ENCODE results near the gene SOHLH1.

SOHLH1 gene

GRCh38 chr9:135706288-135706687, 7.0 kb upstream of the SOHLH1 start:
- no peaks in the 10 kb centered on the region for H3K9me3 ChIP-seq (ENCODE audit: insufficient read depth, low read length)
- no peaks in the 10 kb centered on the region for H3K9me2 ChIP-seq (replicated peaks; ENCODE audit: insufficient read depth, low read length)
- no peak overlapping the region for H3K4me2 ChIP-seq (ENCODE audit: low read depth, low read length, poor library complexity, severe bottlenecking)
- H3F3A ChIP-seq (ENCODE audit: insufficient read depth) = no peaks in the 10 kb centered on the region
- H3K9ac ChIP-seq (ENCODE audit: low read length) = no peak overlapping the region
- H3K79me2 ChIP-seq (ENCODE audit: insufficient read depth, low read length) = no peaks in the 10 kb centered on the region
- TF ChIP-seq EZH2phosphoT487 (conservative IDR thresholded peaks at IDR 0.05; ENCODE audit: low read length) (no peak), CTCF (IDR thresholded peaks at IDR 0.05; ENCODE audit: insufficient read depth, low read length, poor library complexity, severe bottlenecking) (no peak)
- no peak overlapping the region for H3K4me3 ChIP-seq (ENCODE audit: insufficient read depth, low read length, poor library complexity, severe bottlenecking)
- no peaks in the 10 kb centered on the region for H3K36me3 ChIP-seq (ENCODE audit: low read length)
- no peaks in the 10 kb centered on the region for H4K20me1 ChIP-seq (ENCODE audit: low read depth, low read length)
- no peak overlapping the region for H3K27ac ChIP-seq (ENCODE audit: low read depth, low read length)
- no peaks in the 10 kb centered on the region for H3K27me3 ChIP-seq (ENCODE audit: low read length)
- no peak overlapping the region for H2AFZ ChIP-seq (ENCODE audit: low read depth, low read length, severe bottlenecking)

- H3K4me2 ChIP-seq (ENCODE audit: low read depth, low read length, poor library complexity, severe bottlenecking) = no peak overlapping the region
- no peak overlapping the region for H3K4me3 ChIP-seq (ENCODE audit: insufficient read depth, low read length, poor library complexity, severe bottlenecking)
- H3K36me3 ChIP-seq (ENCODE audit: low read length) = no peaks in the 10 kb centered on the region
- H3K9ac ChIP-seq (ENCODE audit: low read length) = no peak overlapping the region
- no peaks in the 10 kb centered on the region for H3F3A ChIP-seq (ENCODE audit: insufficient read depth)
- no peaks in the 10 kb centered on the region for H4K20me1 ChIP-seq (ENCODE audit: low read depth, low read length)
- no peak overlapping the region for H3K27ac ChIP-seq (ENCODE audit: low read depth, low read length)
- H3K79me2 ChIP-seq (ENCODE audit: insufficient read depth, low read length) = no peaks in the 10 kb centered on the region
- H3K9me3 ChIP-seq (ENCODE audit: insufficient read depth, low read length) = no peaks in the 10 kb centered on the region
- no peaks in the 10 kb centered on the region for H3K9me2 ChIP-seq (replicated peaks; ENCODE audit: insufficient read depth, low read length)
- TF ChIP-seq CTCF (IDR thresholded peaks at IDR 0.05; ENCODE audit: insufficient read depth, low read length, poor library complexity, severe bottlenecking) = no peak
- TF ChIP-seq EZH2phosphoT487 (conservative IDR thresholded peaks at IDR 0.05; ENCODE audit: low read length) = no peak
- no peaks in the 10 kb centered on the region for H3K27me3 ChIP-seq (ENCODE audit: low read length)
- H2AFZ ChIP-seq (ENCODE audit: low read depth, low read length, severe bottlenecking) = no peak overlapping the region
These were observed 6.1 kb upstream of the SOHLH1 start for GRCh38 chr9:135705376-135705775.

GRCh38 chr9:135704483-135704882, 5.2 kb upstream of the SOHLH1 start:
- Histone ChIP-seq H3K9me2 (replicated peaks; ENCODE audit: insufficient read depth, low read length) (no peaks in the 10 kb centered on the region), H3K27me3 (ENCODE audit: low read length) (no peaks in the 10 kb centered on the region), H4K20me1 (ENCODE audit: low read depth, low read length) (no peaks in the 10 kb centered on the region), H3K4me3 (ENCODE audit: insufficient read depth, low read length, poor library complexity, severe bottlenecking) (no peak overlapping the region), H3F3A (ENCODE audit: insufficient read depth) (no peaks in the 10 kb centered on the region), H3K79me2 (ENCODE audit: insufficient read depth, low read length) (no peaks in the 10 kb centered on the region), H2AFZ (ENCODE audit: low read depth, low read length, severe bottlenecking) (no peak overlapping the region), H3K27ac (ENCODE audit: low read depth, low read length) (no peak overlapping the region), H3K9me3 (ENCODE audit: insufficient read depth, low read length) (no peaks in the 10 kb centered on the region), H3K36me3 (ENCODE audit: low read length) (no peaks in the 10 kb centered on the region), H3K9ac (ENCODE audit: low read length) (no peak overlapping the region), H3K4me2 (ENCODE audit: low read depth, low read length, poor library complexity, severe bottlenecking) (no peak overlapping the region)
- TF ChIP-seq CTCF (IDR thresholded peaks at IDR 0.05; ENCODE audit: insufficient read depth, low read length, poor library complexity, severe bottlenecking) = no peak
- TF ChIP-seq EZH2phosphoT487 (conservative IDR thresholded peaks at IDR 0.05; ENCODE audit: low read length) = no peak
